Loucy (cell line): Measurements from ENCODE around the gene SPC24.

Experiments
- CTCF ChIP-seq: fragments of 200-600 bp; sonication (generic); conservative IDR thresholded peaks from 2 replicates; pipeline ENCODE4 v1.5.1; 2014; ENCODE audit warnings: mild to moderate bottlenecking, antibody characterized with exemption, low read length
- EZH2phosphoT487 ChIP-seq: fragments of 200-600 bp; IDR thresholded peaks from 2 replicates; pipeline ENCODE4 v1.6.1; 2018; ENCODE audit warnings: antibody characterized with exemption, mild to moderate bottlenecking, moderate library complexity, borderline replicate concordance

GRCh38 chr19:11171144-11171543 lies 15.6 kb upstream of the SPC24 start:
- TF ChIP-seq CTCF (no peak), EZH2phosphoT487 (no peak)
